HG03039 (cell line): Measurements from ENCODE around the gene HSP90AB1.

ENCODE experiments used
- ATAC-seq: cut with Tn5 transposase; IDR thresholded peaks from one replicate; pipeline ENCODE4 v1.9.1; 2021; ENCODE audit warnings: mild to moderate bottlenecking, moderate library complexity; ENCODE audit not compliant: unreplicated experiment

Gene HSP90AB1

GRCh38 chr6:44235269-44235668 is 11.6 kb upstream of the HSP90AB1 start:
- no peak for ATAC-seq

- ATAC-seq, result no peak
Measured at GRCh38 chr6:44235891-44236516, 10.9 kb upstream of the HSP90AB1 start.

- ATAC-seq, result peak; percentile 40
Measured at GRCh38 chr6:44237021-44237812, 9.7 kb upstream of the HSP90AB1 start.

GRCh38 chr6:44237813-44238433 is 9.0 kb upstream of the HSP90AB1 start:
- peak; percentile 58 for ATAC-seq

GRCh38 chr6:44238687-44239350 is 8.1 kb upstream of the HSP90AB1 start:
- no peak for ATAC-seq

- ATAC-seq, result no peak
Measured at GRCh38 chr6:44243345-44243744, 3.6 kb upstream of the HSP90AB1 start.

- no peak for ATAC-seq
Measured at GRCh38 chr6:44245391-44245911, 1.4 kb upstream of the HSP90AB1 start.

GRCh38 chr6:44245912-44246662 is 814 bp upstream of the HSP90AB1 start:
- ATAC-seq, result peak; percentile 46

GRCh38 chr6:44247338-44248302 is 719 bp downstream of the HSP90AB1 start:
- peak; percentile 28 for ATAC-seq

- no peak for ATAC-seq
Measured at GRCh38 chr6:44248579-44248978, 1.7 kb downstream of the HSP90AB1 start.

- no peak for ATAC-seq
Measured at GRCh38 chr6:44249082-44249748, 2.3 kb downstream of the HSP90AB1 start.

GRCh38 chr6:44250067-44250717 is 3.3 kb downstream of the HSP90AB1 start:
- ATAC-seq, result no peak

- no peak for ATAC-seq
Measured at GRCh38 chr6:44250718-44251123, 3.8 kb downstream of the HSP90AB1 start.

- no peak for ATAC-seq
Measured at GRCh38 chr6:44251576-44252524, 4.9 kb downstream of the HSP90AB1 start.

GRCh38 chr6:44253307-44254101 is 6.6 kb downstream of the HSP90AB1 start:
- ATAC-seq, result no peak
